Activated CD8-positive, alpha-beta T cell treated with anti-CD3 and anti-CD28 coated beads, Interleukin-2, amount 10 ng/mL, durations not matched to agents 7 days and 5 days (primary cell): ENCODE measurements around the gene ARHGEF4. TPM values are rescaled to one million over a fixed set of nuclear protein-coding genes. Genes with fewer than 3 reads are reported as not detected.

Experiments used
- ATAC-seq: fragments of 150-1000 bp; cut with Tn5 transposase; one replicate; pipeline ENCODE4 v1.10.0; 2021; ENCODE audit warnings: moderate library complexity
- CTCF ChIA-PET: fragments of 350-600 bp; sonication (Branson Sonifier 250); formaldehyde crosslinking; loops from one replicate; lab custom pipeline; 2021; ENCODE audit warnings: antibody characterized with exemption; lab: Charles Lee
- POLR2A ChIA-PET: fragments of 350-600 bp; sonication (Branson Sonifier 250); formaldehyde crosslinking; loops from one replicate; lab custom pipeline; 2021; ENCODE audit warnings: antibody characterized with exemption; lab: Charles Lee
- DNase-seq: peaks from one replicate; pipeline ENCODE4 v3.0.0-alpha.2; 2020
- H3K27ac Mint-ChIP-seq: one replicate; pipeline ENCODE4 v1.8.0; 2021; ENCODE audit warnings: mild to moderate bottlenecking, mixed read lengths
- H3K27me3 Mint-ChIP-seq: one replicate; pipeline ENCODE4 v1.8.0; 2021; ENCODE audit warnings: low read depth, mixed read lengths
- H3K36me3 Mint-ChIP-seq: one replicate; pipeline ENCODE4 v1.8.0; 2021; ENCODE audit warnings: low read depth, mixed read lengths
- H3K4me1 Mint-ChIP-seq: one replicate; pipeline ENCODE4 v1.8.0; 2021; ENCODE audit warnings: low read depth, mixed read lengths
- H3K4me3 Mint-ChIP-seq: one replicate; pipeline ENCODE4 v1.8.0; 2021; ENCODE audit warnings: mild to moderate bottlenecking, mixed read lengths
- H3K9me3 Mint-ChIP-seq: one replicate; pipeline ENCODE4 v1.8.0; 2022; ENCODE audit warnings: mixed read lengths; ENCODE audit not compliant: insufficient read depth
- total RNA-seq, 2 experiments: library from RNA; stranded (reverse); gene quantifications; one replicate each; pipeline ENCODE4 v1.2.3, GENCODE V29; 2021

Gene ARHGEF4
- total RNA-seq, 2 experiments from 2014 or later, result 2.9 to 3.3 TPM

DNA sequence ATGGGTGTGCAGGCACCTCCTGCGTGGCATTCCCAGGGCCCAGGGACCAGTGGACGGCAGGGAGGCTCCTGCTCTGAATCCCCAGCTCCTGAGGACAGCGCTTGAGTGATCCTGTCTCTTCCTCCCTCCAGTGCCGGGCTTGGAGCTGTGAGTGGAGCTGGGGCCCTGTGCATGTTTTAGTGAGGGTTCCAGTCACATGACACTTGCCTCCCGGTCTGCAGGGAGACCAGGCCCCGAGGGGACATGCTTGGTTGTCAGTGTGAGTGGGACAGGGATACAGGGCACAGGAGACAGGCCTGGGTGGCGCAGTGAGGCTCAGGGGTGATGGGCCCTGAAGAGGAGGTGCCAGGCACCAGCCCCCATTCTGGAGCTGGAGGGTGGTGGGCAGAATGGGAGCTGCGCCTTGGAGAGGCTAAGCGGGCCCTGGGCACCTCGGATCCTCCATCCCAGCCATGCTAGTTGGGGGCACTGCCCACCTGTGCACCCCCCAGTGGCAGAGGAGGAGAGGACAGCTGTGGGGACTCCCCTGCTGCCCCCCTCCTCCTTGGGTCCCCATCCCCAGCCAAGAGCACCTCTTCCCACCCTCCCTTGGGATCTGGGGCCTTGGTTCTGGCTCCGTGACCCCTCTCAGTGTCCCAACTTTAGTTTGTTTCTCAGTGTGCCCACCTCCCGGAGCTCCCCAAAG lies 12.0 kb downstream of the ARHGEF4 start:
- DNase-seq (no peak), ATAC-seq (no peak)
- H3K9me3 Mint-ChIP-seq, result no peaks in the 10 kb centered on the region
- no peak overlapping the region for H3K27ac Mint-ChIP-seq
- H3K27me3 Mint-ChIP-seq, result no peaks in the 10 kb centered on the region
- no peaks in the 10 kb centered on the region for H3K36me3 Mint-ChIP-seq
- H3K4me3 Mint-ChIP-seq, result no peak overlapping the region
- CTCF ChIA-PET, result interaction anchor here (1.0 kb wide), 1 partner anchor 51 kb away, joined by 4 read pairs; no protein-coding TSS in a partner anchor
- POLR2A ChIA-PET, result no interaction called here
- no peaks in the 10 kb centered on the region for H3K4me1 Mint-ChIP-seq

- no peaks in the 10 kb centered on the region for H3K9me3 Mint-ChIP-seq
- ATAC-seq (no peak), DNase-seq (no peak)
- H3K4me1 Mint-ChIP-seq, result no peaks in the 10 kb centered on the region
- no peak overlapping the region for H3K27ac Mint-ChIP-seq
- ChIA-PET CTCF (interaction anchor here (2.4 kb wide), 1 partner anchor 53 kb away, joined by 8 read pairs; no protein-coding TSS in a partner anchor), POLR2A (no interaction called here)
- H3K4me3 Mint-ChIP-seq, result no peak overlapping the region
- H3K36me3 Mint-ChIP-seq, result no peaks in the 10 kb centered on the region
- no peaks in the 10 kb centered on the region for H3K27me3 Mint-ChIP-seq
These were observed 13.4 kb downstream of the ARHGEF4 start for GRCh38 chr2:130849896-130850787.

DNA sequence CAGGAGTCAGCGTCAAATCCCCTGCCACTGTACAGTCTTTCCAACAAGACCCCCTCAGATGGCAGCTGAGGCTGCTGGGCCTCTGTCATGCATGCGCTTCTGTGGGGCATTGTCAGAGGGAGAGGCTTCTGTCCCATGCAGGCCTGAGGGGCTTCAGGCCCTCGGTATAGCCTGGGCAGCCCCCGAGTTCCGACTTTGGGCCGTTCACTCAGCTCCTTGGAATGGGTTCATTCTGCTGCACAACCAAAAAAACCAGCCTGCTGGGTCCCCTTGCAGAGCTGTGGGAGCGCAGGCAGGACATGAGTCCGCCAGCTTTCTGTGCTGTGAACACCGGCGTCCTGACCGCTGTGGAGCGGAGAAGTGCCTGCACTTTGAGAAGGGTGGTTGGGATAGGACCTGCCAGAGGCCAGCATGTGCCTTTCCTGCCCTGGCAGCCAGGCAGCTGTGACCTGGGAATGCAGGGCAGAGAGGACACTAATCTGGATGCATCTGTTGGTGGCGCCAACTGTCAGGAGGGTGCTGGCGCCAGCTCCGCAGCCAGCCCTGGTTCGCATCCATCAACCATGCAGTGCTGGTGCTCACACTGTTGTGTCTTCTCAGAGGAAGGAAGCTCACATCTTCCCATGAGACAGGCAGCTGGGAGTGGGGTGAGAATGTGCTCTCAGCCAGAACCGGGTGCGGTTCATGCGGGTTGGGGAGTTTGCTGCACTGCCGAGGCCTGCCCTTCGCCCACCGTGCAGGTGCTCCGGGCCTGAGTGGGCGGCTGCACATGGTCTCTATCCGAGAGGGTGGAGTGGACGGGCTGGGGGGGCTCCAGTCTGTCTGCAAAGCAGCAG lies 14.3 kb downstream of the ARHGEF4 start:
- DNase-seq, result no peak
- no peaks in the 10 kb centered on the region for H3K4me1 Mint-ChIP-seq
- ChIA-PET CTCF (interaction anchor here (1.0 to 2.4 kb wide), 2 partner anchors 23 to 53 kb away, joined by 5 to 8 read pairs; no protein-coding TSS in a partner anchor), POLR2A (no interaction called here)
- no peak overlapping the region for H3K4me3 Mint-ChIP-seq
- no peak overlapping the region for H3K27ac Mint-ChIP-seq
- no peaks in the 10 kb centered on the region for H3K9me3 Mint-ChIP-seq
- H3K36me3 Mint-ChIP-seq, result no peaks in the 10 kb centered on the region
- peaks cover under 1% of the 10 kb centered on the region for H3K27me3 Mint-ChIP-seq
- ATAC-seq, result no peak

GRCh38 chr2:130851624-130852382 lies 15.1 kb downstream of the ARHGEF4 start:
- H3K36me3 Mint-ChIP-seq, result no peaks in the 10 kb centered on the region
- DNase-seq (no peak), ATAC-seq (no peak)
- H3K9me3 Mint-ChIP-seq, result no peaks in the 10 kb centered on the region
- H3K4me3 Mint-ChIP-seq, result no peak overlapping the region
- H3K27me3 Mint-ChIP-seq, result peaks cover 2% of the 10 kb centered on the region
- no peaks in the 10 kb centered on the region for H3K4me1 Mint-ChIP-seq
- ChIA-PET CTCF (interaction anchor here (1.0 to 2.4 kb wide), 2 partner anchors 22 to 54 kb away, joined by 5 to 8 read pairs; no protein-coding TSS in a partner anchor), POLR2A (no interaction called here)
- H3K27ac Mint-ChIP-seq, result no peak overlapping the region

GRCh38 chr2:130852521-130853115 lies 15.9 kb downstream of the ARHGEF4 start:
- ChIA-PET POLR2A (no interaction called here), CTCF (interaction anchor here (1.0 to 2.4 kb wide), 2 partner anchors 21 to 55 kb away, joined by 5 to 8 read pairs; no protein-coding TSS in a partner anchor)
- H3K27ac Mint-ChIP-seq, result no peak overlapping the region
- H3K4me3 Mint-ChIP-seq, result no peak overlapping the region
- ATAC-seq (no peak), DNase-seq (no peak)
- H3K4me1 Mint-ChIP-seq, result no peaks in the 10 kb centered on the region
- H3K27me3 Mint-ChIP-seq, result peaks cover 2% of the 10 kb centered on the region
- no peaks in the 10 kb centered on the region for H3K36me3 Mint-ChIP-seq
- H3K9me3 Mint-ChIP-seq, result no peaks in the 10 kb centered on the region

DNA sequence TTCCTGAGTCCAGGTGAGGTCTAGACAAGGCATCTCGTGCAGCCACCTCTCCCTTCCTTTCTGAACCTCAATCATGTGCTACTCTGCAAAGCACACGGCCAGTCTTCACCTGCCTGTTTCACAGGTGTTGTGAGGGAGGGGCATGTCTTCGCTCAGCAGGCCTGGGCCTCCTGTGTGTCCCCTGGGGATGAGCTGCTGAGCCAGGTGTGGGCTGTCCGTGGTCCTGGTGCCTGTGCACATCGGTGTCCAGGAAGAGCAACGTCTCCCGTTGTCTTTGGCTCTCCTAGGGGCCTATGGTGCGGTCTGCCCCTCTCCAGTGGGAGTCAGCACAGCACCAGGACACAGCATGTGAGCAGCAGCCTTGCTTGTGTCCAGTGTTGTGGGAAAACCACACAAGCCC lies 16.7 kb downstream of the ARHGEF4 start:
- no peaks in the 10 kb centered on the region for H3K9me3 Mint-ChIP-seq
- H3K27ac Mint-ChIP-seq, result no peak overlapping the region
- no peaks in the 10 kb centered on the region for H3K4me1 Mint-ChIP-seq
- ChIA-PET POLR2A (no interaction called here), CTCF (interaction anchor here (1.0 to 1.2 kb wide), 2 partner anchors 20 to 67 kb away, joined by 3 to 4 read pairs; no protein-coding TSS in a partner anchor)
- ATAC-seq, result no peak
- DNase-seq, result no peak
- H3K27me3 Mint-ChIP-seq, result peaks cover 2% of the 10 kb centered on the region
- no peaks in the 10 kb centered on the region for H3K36me3 Mint-ChIP-seq
- H3K4me3 Mint-ChIP-seq, result no peak overlapping the region

DNA sequence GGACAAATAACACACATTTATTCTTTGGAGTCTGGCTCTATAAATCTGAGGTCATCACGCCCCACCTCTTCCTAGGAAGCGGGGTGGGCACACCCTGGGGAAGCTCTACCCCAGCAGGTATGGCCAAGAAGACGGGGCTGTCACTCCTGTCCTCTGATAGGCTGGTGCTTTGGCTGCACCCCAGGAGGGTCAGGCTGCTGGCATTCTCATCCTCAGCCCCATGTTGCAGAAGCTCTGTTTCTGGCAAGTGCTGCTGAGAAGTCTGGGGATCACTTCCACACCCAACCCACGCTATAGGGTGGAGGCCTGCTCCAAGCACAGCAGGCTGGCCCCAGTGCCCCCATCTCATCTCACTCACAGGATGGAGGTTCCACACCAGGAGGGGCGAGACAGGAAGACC lies 17.6 kb downstream of the ARHGEF4 start:
- Mint-ChIP-seq H3K36me3 (no peaks in the 10 kb centered on the region), H3K27me3 (peaks cover 2% of the 10 kb centered on the region), H3K9me3 (no peaks in the 10 kb centered on the region), H3K4me3 (no peak overlapping the region), H3K4me1 (no peaks in the 10 kb centered on the region), H3K27ac (no peak overlapping the region)
- ATAC-seq (no peak), DNase-seq (no peak)
- CTCF ChIA-PET, result interaction anchor here (1.0 to 1.2 kb wide), 3 partner anchors 9 to 66 kb away, joined by 3 to 4 read pairs (median 4); no protein-coding TSS in a partner anchor
- POLR2A ChIA-PET, result no interaction called here

- POLR2A ChIA-PET, result no interaction called here
- no peak for ATAC-seq
These were observed 28.4 kb downstream of the ARHGEF4 start for GRCh38 chr2:130864830-130865800.

DNA sequence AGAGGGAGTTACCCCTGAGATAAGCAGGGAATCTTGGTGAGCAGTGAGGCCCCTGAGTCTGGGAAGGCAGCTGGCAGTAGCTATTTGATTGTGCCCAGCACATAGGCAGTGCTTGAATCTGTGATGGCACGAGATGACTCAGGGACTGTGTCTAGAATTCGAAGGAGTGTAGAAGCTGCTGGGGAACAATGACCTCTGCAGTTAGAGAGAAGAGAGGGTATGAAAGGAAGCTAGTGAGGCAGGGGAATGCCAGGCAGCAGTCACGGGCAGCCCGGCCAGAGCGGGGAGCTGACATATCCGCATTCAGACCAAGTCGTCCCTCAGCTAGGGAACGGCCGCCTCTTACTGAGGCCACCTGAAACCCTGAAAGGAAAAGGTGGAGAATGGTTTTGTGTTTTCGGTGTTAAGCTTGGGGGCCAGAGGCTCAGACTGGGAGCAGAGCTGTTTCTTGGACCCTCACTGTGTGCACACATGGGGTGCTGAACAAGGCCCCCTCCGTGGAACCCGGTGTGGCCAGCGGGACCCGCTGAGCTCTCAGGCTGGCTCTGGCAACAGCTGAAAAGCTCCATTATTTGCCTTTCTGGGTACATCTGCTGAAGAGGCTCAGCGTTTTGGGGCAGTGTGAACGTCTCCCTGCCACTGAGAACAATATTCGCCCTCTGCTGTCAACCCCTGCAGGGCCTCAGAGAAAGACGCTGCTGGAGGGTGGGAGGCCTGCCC lies 32.9 kb downstream of the ARHGEF4 start:
- H3K36me3 Mint-ChIP-seq, result no peaks in the 10 kb centered on the region
- CTCF ChIA-PET, result interaction anchor here (2.0 kb wide), 1 partner anchor 72 kb away, joined by 8 read pairs; no protein-coding TSS in a partner anchor
- no peak for DNase-seq
- H3K27ac Mint-ChIP-seq, result no peak overlapping the region
- no peak overlapping the region for H3K4me3 Mint-ChIP-seq
- no peaks in the 10 kb centered on the region for H3K4me1 Mint-ChIP-seq
- ATAC-seq, result no peak
- peaks cover 3% of the 10 kb centered on the region for H3K27me3 Mint-ChIP-seq
- H3K9me3 Mint-ChIP-seq, result no peaks in the 10 kb centered on the region
- POLR2A ChIA-PET, result no interaction called here

More at GRCh38 chr2:130864830-130865800, 28.4 kb downstream of the ARHGEF4 start:
- Mint-ChIP-seq H3K9me3 (no peaks in the 10 kb centered on the region), H3K27ac (no peak overlapping the region), H3K36me3 (no peaks in the 10 kb centered on the region), H3K4me1 (no peaks in the 10 kb centered on the region), H3K27me3 (no peaks in the 10 kb centered on the region), H3K4me3 (no peak overlapping the region)
- CTCF ChIA-PET, result interaction anchor here (1.6 kb wide), 1 partner anchor 68 kb away, joined by 4 read pairs; no protein-coding TSS in a partner anchor
- no peak for DNase-seq
